ENCODE results near the gene TSSK1B. TPM values are rescaled to one million over a fixed set of nuclear protein-coding genes. Genes with fewer than 3 reads are reported as not detected.

Gene TSSK1B
- total RNA-seq, 6 experiments from 2014 or later: not detected

DNA sequence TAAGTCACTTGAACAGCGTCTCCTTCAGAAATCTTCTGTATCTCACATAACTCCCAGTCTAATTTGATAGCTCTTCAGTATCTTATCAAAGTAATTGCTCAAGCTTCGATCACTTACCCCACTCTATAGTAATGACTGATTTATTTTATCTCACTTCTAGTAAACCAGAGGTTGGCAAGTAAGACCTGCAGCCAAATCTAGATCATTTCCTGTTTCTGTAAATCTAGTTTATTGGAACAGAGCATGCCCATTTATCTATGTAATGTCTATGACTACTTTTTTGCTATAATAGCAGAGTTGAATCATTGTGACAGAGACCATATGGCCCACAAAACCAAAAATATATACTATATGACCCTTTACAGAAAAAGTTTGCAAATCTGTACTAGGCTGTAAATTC lies 40.1 kb downstream of the TSSK1B start:
- TF ChIP-seq, protein P1, sequence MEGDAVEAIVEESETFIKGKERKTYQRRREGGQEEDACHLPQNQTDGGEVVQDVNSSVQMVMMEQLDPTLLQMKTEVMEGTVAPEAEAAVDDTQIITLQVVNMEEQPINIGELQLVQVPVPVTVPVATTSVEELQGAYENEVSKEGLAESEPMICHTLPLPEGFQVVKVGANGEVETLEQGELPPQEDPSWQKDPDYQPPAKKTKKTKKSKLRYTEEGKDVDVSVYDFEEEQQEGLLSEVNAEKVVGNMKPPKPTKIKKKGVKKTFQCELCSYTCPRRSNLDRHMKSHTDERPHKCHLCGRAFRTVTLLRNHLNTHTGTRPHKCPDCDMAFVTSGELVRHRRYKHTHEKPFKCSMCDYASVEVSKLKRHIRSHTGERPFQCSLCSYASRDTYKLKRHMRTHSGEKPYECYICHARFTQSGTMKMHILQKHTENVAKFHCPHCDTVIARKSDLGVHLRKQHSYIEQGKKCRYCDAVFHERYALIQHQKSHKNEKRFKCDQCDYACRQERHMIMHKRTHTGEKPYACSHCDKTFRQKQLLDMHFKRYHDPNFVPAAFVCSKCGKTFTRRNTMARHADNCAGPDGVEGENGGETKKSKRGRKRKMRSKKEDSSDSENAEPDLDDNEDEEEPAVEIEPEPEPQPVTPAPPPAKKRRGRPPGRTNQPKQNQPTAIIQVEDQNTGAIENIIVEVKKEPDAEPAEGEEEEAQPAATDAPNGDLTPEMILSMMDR (IDR thresholded peaks at IDR 0.05): no peak
- no peak for TF ChIP-seq POLR2A (IDR thresholded peaks at IDR 0.05)
- ATAC-seq (no peak), DNase-seq (no peak)
- Histone ChIP-seq H3K27me3 (no peaks in the 10 kb centered on the region), H3K9me3 (no peaks in the 10 kb centered on the region), H3K4me3 (no peak overlapping the region), H3K27ac (no peak overlapping the region), H3K36me3 (no peaks in the 10 kb centered on the region), H3K4me1 (no peaks in the 10 kb centered on the region)
- WGBS (ENCODE audit: insufficient coverage, low coverage, low lambda C conversion rate, missing lambda C conversion rate): 58% methylated on average over 2 of the region's 2 CpGs
- intact Hi-C loops (cut with DNase I): no loop called here

- no peak overlapping the region for H3K27ac ChIP-seq
- H3K36me3 ChIP-seq: no peaks in the 10 kb centered on the region
- WGBS (ENCODE audit: insufficient coverage, low coverage, low lambda C conversion rate, missing lambda C conversion rate): 53% methylated on average over 1 of the region's 1 CpG
- no peaks in the 10 kb centered on the region for H3K4me1 ChIP-seq
- no peak for ATAC-seq
- no peak for DNase-seq
- intact Hi-C loops (cut with DNase I): no loop called here
- no peaks in the 10 kb centered on the region for H3K9me3 ChIP-seq
- TF ChIP-seq, protein P1 (IDR thresholded peaks at IDR 0.05): no peak
- TF ChIP-seq POLR2A (IDR thresholded peaks at IDR 0.05): no peak
- H3K27me3 ChIP-seq: no peaks in the 10 kb centered on the region
- no peak overlapping the region for H3K4me3 ChIP-seq
Observed at GRCh38 chr5:113390224-113390623, 44.6 kb downstream of the TSSK1B start.

DNA sequence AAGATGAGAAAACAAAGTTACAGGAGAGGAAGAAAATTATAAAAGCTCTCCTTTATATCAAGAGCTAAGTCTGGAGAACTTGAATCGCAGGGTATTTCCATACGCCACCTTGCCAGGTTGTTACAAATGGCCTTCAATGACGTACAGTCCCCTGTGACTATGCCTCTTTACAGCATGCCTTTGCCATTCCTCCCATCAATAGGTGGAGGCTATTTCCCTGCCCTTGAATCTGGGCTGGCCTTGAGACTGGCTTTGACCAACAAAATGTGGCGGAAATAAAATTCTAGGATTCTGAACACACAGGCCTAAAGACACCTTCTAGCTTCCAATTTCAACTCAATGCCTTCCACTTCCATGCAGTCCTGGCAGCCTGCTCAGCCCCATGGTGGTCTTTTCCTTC lies 45.7 kb downstream of the TSSK1B start:
- Histone ChIP-seq H3K4me3 (no peak overlapping the region), H3K4me1 (no peaks in the 10 kb centered on the region), H3K9me3 (no peaks in the 10 kb centered on the region), H3K36me3 (no peaks in the 10 kb centered on the region), H3K27ac (no peak overlapping the region), H3K27me3 (no peaks in the 10 kb centered on the region)
- TF ChIP-seq POLR2A (IDR thresholded peaks at IDR 0.05): no peak
- TF ChIP-seq, protein P1 (IDR thresholded peaks at IDR 0.05): no peak
- intact Hi-C loops (cut with DNase I): loop anchor here in 1 of 2 donors (10.0 kb wide), 1 partner anchor 216 kb away; no protein-coding TSS in a partner anchor
- WGBS (ENCODE audit: insufficient coverage, low coverage, low lambda C conversion rate, missing lambda C conversion rate): 79% methylated on average over 3 of the region's 4 CpGs
- DNase-seq (no peak), ATAC-seq (no peak)

DNA sequence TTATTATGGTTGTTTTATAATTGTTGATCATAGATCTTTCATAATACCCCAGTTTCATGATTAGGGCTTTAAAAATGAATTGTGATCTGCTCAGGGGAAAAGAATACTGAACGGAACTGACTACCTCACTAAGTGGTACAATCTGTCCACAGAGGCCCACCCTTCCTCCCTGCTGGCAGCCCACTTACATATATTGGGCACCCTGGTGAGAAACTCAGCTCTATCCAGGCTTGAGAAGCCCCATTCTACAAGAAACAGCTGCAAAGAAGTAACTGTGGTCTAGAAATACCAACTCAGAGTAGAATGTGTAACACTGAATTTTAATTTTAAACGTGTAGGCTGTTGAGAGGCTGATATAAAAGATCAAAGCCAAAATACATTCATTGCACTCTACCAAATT lies 46.9 kb downstream of the TSSK1B start:
- no peak for TF ChIP-seq POLR2A (IDR thresholded peaks at IDR 0.05)
- intact Hi-C loops (cut with DNase I): loop anchor here in 1 of 2 donors (10.0 kb wide), 1 partner anchor 217 kb away; no protein-coding TSS in a partner anchor
- Histone ChIP-seq H3K9me3 (no peaks in the 10 kb centered on the region), H3K4me1 (no peaks in the 10 kb centered on the region), H3K27ac (no peak overlapping the region), H3K27me3 (no peaks in the 10 kb centered on the region), H3K4me3 (no peak overlapping the region), H3K36me3 (no peaks in the 10 kb centered on the region)
- whole genome bisulfite sequencing (ENCODE audit: insufficient coverage, low coverage, low lambda C conversion rate, missing lambda C conversion rate): 82% methylated on average over 2 of the region's 2 CpGs
- DNase-seq: no peak
- ATAC-seq: no peak

DNA sequence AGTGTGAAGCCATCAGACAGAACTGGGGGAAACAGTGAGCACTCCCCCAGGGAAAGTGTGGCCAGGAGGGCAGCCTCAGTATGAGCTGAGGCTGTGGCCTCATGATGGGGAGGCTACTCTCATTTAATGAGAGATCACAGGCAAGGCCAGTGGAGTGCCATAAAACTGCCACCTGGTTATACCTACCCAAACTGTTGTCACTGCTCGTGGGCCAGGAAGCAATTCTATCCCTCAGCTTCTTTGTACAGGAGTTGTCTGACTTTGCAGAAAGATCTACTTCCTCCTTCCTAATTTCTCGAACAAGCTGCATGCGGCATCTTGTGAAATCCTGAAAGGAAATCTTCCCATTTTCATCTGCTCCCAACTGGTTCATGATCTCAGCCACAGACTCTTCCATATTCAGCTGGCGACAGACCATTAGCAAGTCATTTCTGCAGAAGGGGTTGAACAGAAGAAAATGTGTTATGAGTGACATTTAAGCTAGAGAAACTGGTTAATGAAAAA lies 50.0 kb downstream of the TSSK1B start:
- no peak overlapping the region for H3K27ac ChIP-seq
- H3K27me3 ChIP-seq: no peaks in the 10 kb centered on the region
- ATAC-seq (no peak), DNase-seq (no peak)
- H3K4me1 ChIP-seq: no peaks in the 10 kb centered on the region
- intact Hi-C loops (cut with DNase I): loop anchor here in 1 of 2 donors (10.0 kb wide), 1 partner anchor 220 kb away; no protein-coding TSS in a partner anchor
- no peaks in the 10 kb centered on the region for H3K9me3 ChIP-seq
- 54% methylated on average over 4 of the region's 4 CpGs for WGBS (ENCODE audit: insufficient coverage, low coverage, low lambda C conversion rate, missing lambda C conversion rate)
- no peak for TF ChIP-seq POLR2A (IDR thresholded peaks at IDR 0.05)
- TF ChIP-seq, protein P1 (IDR thresholded peaks at IDR 0.05): no peak
- no peaks in the 10 kb centered on the region for H3K36me3 ChIP-seq
- H3K4me3 ChIP-seq: no peak overlapping the region

All from right lobe of liver (tissue), 6 donors.